HG03159 (cell line): ENCODE measurements around the gene SPTBN5.

Source experiments
- ATAC-seq: cut with Tn5 transposase; IDR thresholded peaks from one replicate; pipeline ENCODE4 v1.9.1; 2021; ENCODE audit warnings: mild to moderate bottlenecking, moderate library complexity; ENCODE audit not compliant: unreplicated experiment

The SPTBN5 gene

DNA sequence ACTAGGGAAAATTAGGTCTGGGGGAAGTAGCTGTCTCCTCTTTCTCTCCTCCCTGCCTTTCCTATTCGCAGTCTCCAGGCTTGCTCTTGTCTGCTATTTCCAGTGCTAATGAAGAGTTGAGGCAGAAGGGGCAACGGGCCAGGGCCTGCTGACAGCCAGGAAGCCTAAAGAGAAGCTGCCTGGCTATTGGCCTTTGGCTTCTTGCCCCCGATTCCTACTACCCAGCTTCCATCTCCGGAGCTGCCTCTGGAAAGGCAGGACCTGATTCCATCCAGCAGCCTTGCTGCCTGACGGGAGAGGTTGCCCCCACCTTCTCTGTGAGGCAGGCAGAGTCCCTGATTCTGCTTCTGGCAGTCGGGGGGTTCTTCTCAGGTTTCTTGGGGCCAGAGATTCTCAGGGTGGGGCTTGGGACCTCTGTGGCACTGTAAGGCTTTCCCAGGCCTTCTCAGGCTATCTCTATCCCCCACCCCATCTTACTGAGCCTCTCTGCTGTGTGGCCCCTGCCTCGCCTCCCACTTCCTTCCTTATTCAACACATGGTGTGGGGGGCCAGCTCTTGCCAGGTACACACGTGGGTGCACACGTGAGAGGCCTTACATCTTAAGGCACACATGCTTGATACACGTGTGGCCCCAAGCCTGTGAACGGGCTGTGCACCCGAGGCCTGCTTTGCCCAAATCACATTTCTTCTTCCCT is 84.2 kb downstream of the SPTBN5 start:
- ATAC-seq = no peak

GRCh38 chr15:41809121-41809520 is 84.7 kb downstream of the SPTBN5 start:
- ATAC-seq = no peak

GRCh38 chr15:41806291-41807181 is 87.3 kb downstream of the SPTBN5 start:
- no peak for ATAC-seq

- no peak for ATAC-seq
These were observed 88.1 kb downstream of the SPTBN5 start for GRCh38 chr15:41805711-41806110.

DNA sequence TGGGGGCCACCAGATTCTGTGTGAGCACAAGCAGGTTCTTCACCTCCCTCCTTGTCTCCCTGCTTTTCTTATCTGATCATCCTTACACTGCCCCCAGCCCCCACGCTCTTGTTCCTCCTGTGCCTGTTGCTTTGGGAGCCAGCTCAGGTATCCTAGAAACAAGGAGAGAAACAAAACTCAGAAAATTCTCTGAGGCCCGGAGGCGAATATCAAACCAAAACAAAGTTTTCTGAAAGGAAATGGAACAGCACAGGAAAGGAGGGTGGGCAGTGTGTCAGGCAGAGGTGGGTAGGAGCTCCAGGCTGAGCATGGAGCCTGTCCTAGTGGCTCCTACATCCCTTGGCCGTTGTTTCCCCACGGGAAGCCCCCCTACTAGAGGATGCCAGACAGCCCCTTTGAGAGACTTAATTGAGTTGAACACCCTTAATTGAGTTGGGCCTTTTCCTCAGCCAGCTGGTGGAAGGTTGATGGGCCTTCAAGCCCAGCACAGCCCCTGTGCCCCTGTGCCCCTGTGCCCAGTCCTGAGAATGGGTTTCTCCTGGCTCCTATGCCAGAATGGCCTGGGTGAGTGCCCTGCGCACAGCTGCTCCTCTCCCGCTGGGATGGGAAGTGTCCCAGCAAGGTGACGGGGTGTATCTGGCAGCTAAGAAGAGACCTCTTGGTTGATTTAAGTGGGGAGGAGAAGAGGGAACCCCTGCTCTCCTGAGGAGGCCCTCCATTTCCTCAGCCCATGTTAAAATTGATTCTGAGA is 88.8 kb downstream of the SPTBN5 start:
- ATAC-seq = no peak

- ATAC-seq = no peak
These were observed 89.5 kb downstream of the SPTBN5 start for GRCh38 chr15:41804361-41804760.

DNA sequence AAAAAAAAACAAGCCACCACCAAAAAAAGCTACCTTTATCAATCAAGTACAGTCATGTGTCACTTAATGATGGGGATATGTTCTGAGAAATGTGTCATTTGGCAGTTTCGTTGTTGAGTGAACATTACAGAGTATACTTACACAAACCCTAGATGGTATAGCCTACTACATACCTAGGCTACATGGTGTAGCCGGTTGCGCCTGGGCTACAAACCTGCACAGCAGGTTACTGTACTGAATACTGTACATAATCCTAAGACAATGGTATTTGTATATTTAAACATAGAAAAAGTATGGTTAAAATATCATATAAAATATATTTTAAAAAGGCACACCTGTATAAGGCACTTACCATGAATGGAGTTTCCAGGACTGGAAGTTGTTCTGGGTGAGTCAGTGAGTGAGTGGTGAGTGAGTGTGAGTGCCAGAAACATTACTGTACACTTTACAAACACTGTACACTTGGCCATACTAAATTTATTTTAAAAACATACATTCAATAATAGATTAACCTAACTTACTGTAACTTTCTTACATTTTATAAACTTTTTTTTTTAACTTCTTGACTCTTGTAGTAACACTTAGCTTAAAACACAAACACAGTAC is 91.9 kb downstream of the SPTBN5 start:
- no peak for ATAC-seq

GRCh38 chr15:41801185-41801584 is 92.7 kb downstream of the SPTBN5 start:
- no peak for ATAC-seq

GRCh38 chr15:41799488-41799805 is 94.4 kb downstream of the SPTBN5 start:
- ATAC-seq = no peak

- no peak for ATAC-seq
These were observed 95.0 kb downstream of the SPTBN5 start for GRCh38 chr15:41798607-41799487.
